HL-60 (cell line): ENCODE results near the gene SPIRE1.

Experiments
- DNase-seq, 2 experiments: peaks; one replicate each; pipeline ENCODE4 v3.0.0-alpha.2; 2010 to 2020; ENCODE audit warnings: low read depth in 1 of 2, low spot score in 1 of 2
- H3K27ac ChIP-seq: fragments of 250-450 bp; sonication (Bioruptor Pico); replicated peaks from 2 replicates; pipeline ENCODE4 v1.5.1; 2020; ENCODE audit warnings: mild to moderate bottlenecking, moderate library complexity
- H3K27me3 ChIP-seq: fragments of 250-450 bp; sonication (Bioruptor Pico); 2 replicates; pipeline ENCODE4 v1.5.1; 2021; ENCODE audit warnings: mild to moderate bottlenecking, moderate library complexity; ENCODE audit not compliant: insufficient read depth, poor library complexity, severe bottlenecking
- H3K4me3 ChIP-seq: replicated peaks from 2 replicates; pipeline ENCODE4 v1.5.1; 2011; ENCODE audit warnings: mild to moderate bottlenecking, control low read depth, low read length; ENCODE audit not compliant: insufficient read depth
- GABPA ChIP-seq: IDR thresholded peaks from 2 replicates; pipeline ENCODE4 v1.6.1; 2012; ENCODE audit warnings: low read depth
- POLR2AphosphoS5 ChIP-seq: IDR thresholded peaks from 2 replicates; pipeline ENCODE4 v1.6.1; 2012; ENCODE audit warnings: low read depth
- SPI1 ChIP-seq: IDR thresholded peaks from 2 replicates; pipeline ENCODE4 v1.6.1; 2012; ENCODE audit warnings: low read depth, mild to moderate bottlenecking, borderline replicate concordance
- TF ChIP-seq, protein P1 (sequence below): IDR thresholded peaks from 2 replicates; pipeline ENCODE4 v1.6.1; 2012; ENCODE audit warnings: low read depth; ENCODE audit not compliant: insufficient replicate concordance
- TF ChIP-seq, protein P2 (sequence below): IDR thresholded peaks from one replicate; pipeline ENCODE4 v1.5.1; 2011; ENCODE audit warnings: low read length, control low read depth, inconsistent platforms; ENCODE audit not compliant: insufficient read depth

Gene SPIRE1

GRCh38 chr18:12585218-12585617, 72.7 kb downstream of the SPIRE1 start:
- no peak for DNase-seq
- TF ChIP-seq SPI1 (no peak), GABPA (no peak), POLR2AphosphoS5 (no peak)
- TF ChIP-seq, protein P1, sequence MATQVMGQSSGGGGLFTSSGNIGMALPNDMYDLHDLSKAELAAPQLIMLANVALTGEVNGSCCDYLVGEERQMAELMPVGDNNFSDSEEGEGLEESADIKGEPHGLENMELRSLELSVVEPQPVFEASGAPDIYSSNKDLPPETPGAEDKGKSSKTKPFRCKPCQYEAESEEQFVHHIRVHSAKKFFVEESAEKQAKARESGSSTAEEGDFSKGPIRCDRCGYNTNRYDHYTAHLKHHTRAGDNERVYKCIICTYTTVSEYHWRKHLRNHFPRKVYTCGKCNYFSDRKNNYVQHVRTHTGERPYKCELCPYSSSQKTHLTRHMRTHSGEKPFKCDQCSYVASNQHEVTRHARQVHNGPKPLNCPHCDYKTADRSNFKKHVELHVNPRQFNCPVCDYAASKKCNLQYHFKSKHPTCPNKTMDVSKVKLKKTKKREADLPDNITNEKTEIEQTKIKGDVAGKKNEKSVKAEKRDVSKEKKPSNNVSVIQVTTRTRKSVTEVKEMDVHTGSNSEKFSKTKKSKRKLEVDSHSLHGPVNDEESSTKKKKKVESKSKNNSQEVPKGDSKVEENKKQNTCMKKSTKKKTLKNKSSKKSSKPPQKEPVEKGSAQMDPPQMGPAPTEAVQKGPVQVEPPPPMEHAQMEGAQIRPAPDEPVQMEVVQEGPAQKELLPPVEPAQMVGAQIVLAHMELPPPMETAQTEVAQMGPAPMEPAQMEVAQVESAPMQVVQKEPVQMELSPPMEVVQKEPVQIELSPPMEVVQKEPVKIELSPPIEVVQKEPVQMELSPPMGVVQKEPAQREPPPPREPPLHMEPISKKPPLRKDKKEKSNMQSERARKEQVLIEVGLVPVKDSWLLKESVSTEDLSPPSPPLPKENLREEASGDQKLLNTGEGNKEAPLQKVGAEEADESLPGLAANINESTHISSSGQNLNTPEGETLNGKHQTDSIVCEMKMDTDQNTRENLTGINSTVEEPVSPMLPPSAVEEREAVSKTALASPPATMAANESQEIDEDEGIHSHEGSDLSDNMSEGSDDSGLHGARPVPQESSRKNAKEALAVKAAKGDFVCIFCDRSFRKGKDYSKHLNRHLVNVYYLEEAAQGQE, result no peak
- TF ChIP-seq, protein P2, sequence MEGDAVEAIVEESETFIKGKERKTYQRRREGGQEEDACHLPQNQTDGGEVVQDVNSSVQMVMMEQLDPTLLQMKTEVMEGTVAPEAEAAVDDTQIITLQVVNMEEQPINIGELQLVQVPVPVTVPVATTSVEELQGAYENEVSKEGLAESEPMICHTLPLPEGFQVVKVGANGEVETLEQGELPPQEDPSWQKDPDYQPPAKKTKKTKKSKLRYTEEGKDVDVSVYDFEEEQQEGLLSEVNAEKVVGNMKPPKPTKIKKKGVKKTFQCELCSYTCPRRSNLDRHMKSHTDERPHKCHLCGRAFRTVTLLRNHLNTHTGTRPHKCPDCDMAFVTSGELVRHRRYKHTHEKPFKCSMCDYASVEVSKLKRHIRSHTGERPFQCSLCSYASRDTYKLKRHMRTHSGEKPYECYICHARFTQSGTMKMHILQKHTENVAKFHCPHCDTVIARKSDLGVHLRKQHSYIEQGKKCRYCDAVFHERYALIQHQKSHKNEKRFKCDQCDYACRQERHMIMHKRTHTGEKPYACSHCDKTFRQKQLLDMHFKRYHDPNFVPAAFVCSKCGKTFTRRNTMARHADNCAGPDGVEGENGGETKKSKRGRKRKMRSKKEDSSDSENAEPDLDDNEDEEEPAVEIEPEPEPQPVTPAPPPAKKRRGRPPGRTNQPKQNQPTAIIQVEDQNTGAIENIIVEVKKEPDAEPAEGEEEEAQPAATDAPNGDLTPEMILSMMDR, result no peak
- peaks cover 11% of the 10 kb centered on the region for H3K27me3 ChIP-seq
- no peak overlapping the region for H3K4me3 ChIP-seq
- no peak overlapping the region for H3K27ac ChIP-seq

- DNase-seq, result no peak
- no peak overlapping the region for H3K27ac ChIP-seq
- TF ChIP-seq GABPA (no peak), SPI1 (no peak)
- TF ChIP-seq, protein P1, result no peak
These were observed 77.1 kb downstream of the SPIRE1 start for GRCh38 chr18:12580630-12581342.

DNA sequence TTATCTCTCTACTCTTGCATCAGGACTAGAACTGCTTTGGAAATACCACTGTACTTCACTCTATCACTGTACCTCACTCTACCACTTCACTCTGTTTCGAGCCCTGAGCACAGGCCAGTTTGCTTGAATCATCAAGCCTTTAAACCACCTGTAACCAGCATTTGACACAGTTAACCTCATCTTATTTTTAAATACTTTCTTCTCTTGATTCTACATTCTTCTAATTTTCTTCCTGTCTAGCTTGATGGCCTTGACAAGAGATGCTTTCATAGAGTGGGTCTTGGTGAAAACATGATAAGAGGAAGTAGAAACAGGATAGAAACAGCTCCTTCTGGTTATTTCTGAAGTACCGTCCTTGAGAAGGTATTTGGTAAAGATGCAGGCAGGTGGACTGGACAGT, 78.1 kb downstream of the SPIRE1 start:
- no peak overlapping the region for H3K4me3 ChIP-seq
- H3K27me3 ChIP-seq, result no peaks in the 10 kb centered on the region
- TF ChIP-seq, protein P2, result no peak
- no peak overlapping the region for H3K27ac ChIP-seq
- no peak for DNase-seq

More at GRCh38 chr18:12580630-12581342, 77.1 kb downstream of the SPIRE1 start:
- Histone ChIP-seq H3K4me3 (no peak overlapping the region), H3K27me3 (no peaks in the 10 kb centered on the region)

DNA sequence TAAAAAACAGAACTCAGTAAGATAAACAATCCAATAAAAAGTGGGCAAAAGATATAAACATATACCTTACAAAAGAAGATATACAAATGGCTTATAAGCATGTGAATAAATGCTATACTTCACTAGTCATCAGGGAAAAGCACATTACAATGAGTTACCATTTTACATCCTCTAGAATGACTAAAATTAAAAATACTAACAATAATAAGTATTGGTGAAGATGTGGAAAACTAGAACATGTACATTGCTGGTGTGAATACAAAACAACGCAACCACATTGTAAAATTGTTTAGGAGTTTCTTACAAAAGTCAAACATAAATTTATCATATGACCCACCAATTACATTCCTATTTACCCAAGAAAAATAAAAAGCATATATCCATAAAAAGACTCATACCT, 80.1 kb downstream of the SPIRE1 start:
- TF ChIP-seq POLR2AphosphoS5 (no peak), SPI1 (no peak), GABPA (no peak)
- TF ChIP-seq, protein P1, result no peak
- TF ChIP-seq, protein P2, result no peak
- Histone ChIP-seq H3K4me3 (no peak overlapping the region), H3K27ac (no peak overlapping the region), H3K27me3 (no peaks in the 10 kb centered on the region)
- no peak for DNase-seq
